NCI-H69 (cell line): ENCODE measurements around the gene KCNAB3.

Experiments
- DNase-seq: peaks from one replicate; lab custom pipeline; 2025; lab: John Stamatoyannopoulos, UW

KCNAB3 gene

GRCh38 chr17:7897090-7897489 is 32.6 kb downstream of the KCNAB3 start:
- DNase-seq = no peak

- DNase-seq = no peak
These were observed 34.8 kb downstream of the KCNAB3 start for GRCh38 chr17:7894866-7895265.

- DNase-seq = no peak
These were observed 35.4 kb downstream of the KCNAB3 start for GRCh38 chr17:7894226-7894625.

- DNase-seq = no peak
These were observed 36.3 kb downstream of the KCNAB3 start for GRCh38 chr17:7893187-7893880.

- DNase-seq = peak; percentile 98
These were observed 40.3 kb downstream of the KCNAB3 start for GRCh38 chr17:7889166-7889955.

GRCh38 chr17:7888184-7888920 is 41.3 kb downstream of the KCNAB3 start, which contains the start of gene CHD3:
TSS of gene CHD3 (plus strand) at chr17:7888789. CDS start at chr17:7889001, 212 bp downstream.
- peak; percentile 71 for DNase-seq

GRCh38 chr17:7887482-7888183 is 42.0 kb downstream of the KCNAB3 start:
- peak; percentile 99 for DNase-seq

- DNase-seq = no peak
These were observed 42.6 kb downstream of the KCNAB3 start for GRCh38 chr17:7887038-7887481.

- DNase-seq = peak; percentile 65
These were observed 43.2 kb downstream of the KCNAB3 start for GRCh38 chr17:7886227-7887037.

- DNase-seq = peak; percentile 85
These were observed 44.1 kb downstream of the KCNAB3 start for GRCh38 chr17:7885367-7886226.

- DNase-seq = peak; percentile 54
These were observed 44.9 kb downstream of the KCNAB3 start for GRCh38 chr17:7884581-7885366.

GRCh38 chr17:7883781-7884386 is 45.8 kb downstream of the KCNAB3 start:
- peak; percentile 27 for DNase-seq

GRCh38 chr17:7882629-7883028 is 47.0 kb downstream of the KCNAB3 start:
- peak; percentile 24 for DNase-seq

GRCh38 chr17:7882068-7882467 is 47.6 kb downstream of the KCNAB3 start:
- peak; percentile 59 for DNase-seq

- peak; percentile 81 for DNase-seq
These were observed 48.2 kb downstream of the KCNAB3 start for GRCh38 chr17:7881276-7882054.

- DNase-seq = no peak
These were observed 49.4 kb downstream of the KCNAB3 start for GRCh38 chr17:7880076-7880868.

- no peak for DNase-seq
These were observed 51.4 kb downstream of the KCNAB3 start for GRCh38 chr17:7878234-7878633.
